Panc1 (cell line): ENCODE results near the gene AGPAT4. TPM values are rescaled to one million over a fixed set of nuclear protein-coding genes. Genes with fewer than 3 reads are reported as not detected.

Experiments used
- ATAC-seq: fragments of 200-7000 bp; cut with Tn5 transposase; 2 replicates; pipeline ENCODE4 v1.9.1; 2020; ENCODE audit warnings: mild to moderate bottlenecking, moderate library complexity
- BruUV-seq: library from RNA; stranded (reverse); fragments of 400-500 nt; replicated peaks from 2 replicates; lab custom pipeline; 2021; lab: Mats Ljungman, UMichigan
- CTCF ChIA-PET: fragments of 300-600 bp; sonication (Branson Sonifier 250); formaldehyde crosslinking; loops from one replicate; lab custom pipeline; 2022; ENCODE audit warnings: antibody characterized with exemption; lab: Charles Lee
- POLR2A ChIA-PET: fragments of 300-600 bp; sonication (Branson Sonifier 250); formaldehyde crosslinking; loops from one replicate; lab custom pipeline; 2022; ENCODE audit warnings: antibody characterized with exemption; lab: Charles Lee
- DNase-seq: peaks from one replicate; pipeline ENCODE4 v3.0.0-alpha.2; 2010; ENCODE audit warnings: low read depth, low spot score
- H3K27ac ChIP-seq: 2 replicates; pipeline ENCODE4 v1.5.1; 2011; ENCODE audit warnings: mild to moderate bottlenecking, low read length, inconsistent platforms
- H3K27me3 ChIP-seq: fragments of 200-500 bp; sonication (Bioruptor generic); 2 replicates; pipeline ENCODE4 v1.6.0; 2014; ENCODE audit warnings: low read length, inconsistent platforms; ENCODE audit not compliant: control insufficient read depth, insufficient read depth
- H3K36me3 ChIP-seq: fragments of 200-500 bp; sonication (Bioruptor generic); 2 replicates; pipeline ENCODE4 v1.5.1; 2014; ENCODE audit warnings: inconsistent platforms, mild to moderate bottlenecking, low read length, moderate library complexity; ENCODE audit not compliant: control insufficient read depth, insufficient read depth
- H3K4me1 ChIP-seq: 2 replicates; pipeline ENCODE4 v1.5.1; 2011; ENCODE audit warnings: inconsistent platforms, mild to moderate bottlenecking, low read length, moderate library complexity; ENCODE audit not compliant: control insufficient read depth, insufficient read depth
- H3K4me3 ChIP-seq, 2 experiments: 2 replicates each; pipeline ENCODE4 v1.5.1; 2011 to 2012; ENCODE audit warnings: low read depth in 2 of 2, low read length in 2 of 2, mild to moderate bottlenecking in 2 of 2, inconsistent platforms in 1 of 2, moderate library complexity in 1 of 2
- H3K9me3 ChIP-seq: fragments of 200-500 bp; sonication (Bioruptor generic); 2 replicates; pipeline ENCODE4 v1.5.1; 2014; ENCODE audit warnings: low read depth, mild to moderate bottlenecking, inconsistent platforms, low read length, moderate library complexity; ENCODE audit not compliant: control insufficient read depth, insufficient read depth
- POLR2AphosphoS5 ChIP-seq: IDR thresholded peaks from 2 replicates; pipeline ENCODE4 v1.6.1; 2012; ENCODE audit warnings: mild to moderate bottlenecking, low read depth, low read length, moderate library complexity
- REST ChIP-seq, 2 experiments: IDR thresholded peaks; 2 replicates each; pipeline ENCODE4 v1.6.1; 2011 to 2012; ENCODE audit warnings: low read depth in 2 of 2, control low read depth in 1 of 2, low read length in 1 of 2, mild to moderate bottlenecking in 1 of 2, moderate library complexity in 1 of 2; ENCODE audit not compliant: insufficient read depth in 1 of 2
- SIN3A ChIP-seq: IDR thresholded peaks from 2 replicates; pipeline ENCODE4 v1.6.1; 2012; ENCODE audit warnings: low read depth, mild to moderate bottlenecking, low read length, moderate library complexity, borderline replicate concordance; ENCODE audit not compliant: insufficient read depth
- TCF7L2 ChIP-seq: IDR thresholded peaks from 2 replicates; pipeline ENCODE4 v1.6.1; 2011; ENCODE audit warnings: mild to moderate bottlenecking, low read depth, low read length, inconsistent platforms
- in situ Hi-C: cut with HindIII; loops from 2 replicates; pipeline ENCODE4 v1.10.0; 2016; ENCODE audit warnings: low sequenced_read_pairs, low pct_unique_long_range_greater_than_20kb
- intact Hi-C: fragments of 100-400 bp; cut with micrococcal nuclease; formaldehyde crosslinking; loops from one replicate; pipeline ENCODE4 v1.10.0; 2022; ENCODE audit not compliant: unreplicated experiment
- total RNA-seq: library from RNA; stranded (reverse); gene quantifications from one replicate; pipeline ENCODE4 v1.2.1, GENCODE V29; 2021; ENCODE audit not compliant: unreplicated experiment
- TF ChIP-seq, protein P1 (sequence below): fragments of 450-650 bp; IDR thresholded peaks from 2 replicates; pipeline ENCODE4 v1.5.1; 2017; ENCODE audit warnings: mild to moderate bottlenecking

The AGPAT4 gene
- total RNA-seq, 1 experiment from 2014 or later: 12.9 TPM

DNA sequence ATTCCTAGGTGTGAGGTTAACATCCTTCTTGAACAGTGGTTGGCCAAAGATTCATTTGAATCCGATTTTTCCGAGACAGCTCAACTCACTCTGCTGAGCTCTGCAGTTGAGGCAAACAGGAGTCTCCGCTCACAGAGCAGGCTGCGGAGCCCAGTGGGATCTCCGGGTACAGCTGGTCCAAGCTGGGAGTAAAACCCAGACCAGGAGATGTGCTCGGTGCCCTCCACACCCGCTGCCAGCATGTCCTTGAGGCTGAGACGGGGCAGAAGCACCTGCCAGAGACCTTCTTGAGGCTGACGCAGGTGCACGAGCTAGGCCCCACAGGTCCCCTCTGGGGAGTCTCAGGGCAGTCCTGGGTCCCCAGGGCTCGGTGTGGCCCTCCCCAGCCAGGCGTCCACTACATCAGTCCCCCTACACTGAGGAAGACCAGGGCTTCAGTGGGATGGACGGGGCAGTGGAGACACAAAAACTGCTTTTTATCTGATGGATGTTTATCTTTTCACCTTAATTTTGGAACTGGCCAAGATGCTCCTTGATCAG, 119.0 kb downstream of the AGPAT4 start:
- no peak overlapping the region for H3K27ac ChIP-seq
- CTCF ChIA-PET: no interaction called here
- TF ChIP-seq REST (IDR thresholded peaks at IDR 0.05; ENCODE audit: insufficient read depth in 1 of 2, low read depth in 2 of 2, low read length in 1 of 2): no peak
- TF ChIP-seq, protein P1, sequence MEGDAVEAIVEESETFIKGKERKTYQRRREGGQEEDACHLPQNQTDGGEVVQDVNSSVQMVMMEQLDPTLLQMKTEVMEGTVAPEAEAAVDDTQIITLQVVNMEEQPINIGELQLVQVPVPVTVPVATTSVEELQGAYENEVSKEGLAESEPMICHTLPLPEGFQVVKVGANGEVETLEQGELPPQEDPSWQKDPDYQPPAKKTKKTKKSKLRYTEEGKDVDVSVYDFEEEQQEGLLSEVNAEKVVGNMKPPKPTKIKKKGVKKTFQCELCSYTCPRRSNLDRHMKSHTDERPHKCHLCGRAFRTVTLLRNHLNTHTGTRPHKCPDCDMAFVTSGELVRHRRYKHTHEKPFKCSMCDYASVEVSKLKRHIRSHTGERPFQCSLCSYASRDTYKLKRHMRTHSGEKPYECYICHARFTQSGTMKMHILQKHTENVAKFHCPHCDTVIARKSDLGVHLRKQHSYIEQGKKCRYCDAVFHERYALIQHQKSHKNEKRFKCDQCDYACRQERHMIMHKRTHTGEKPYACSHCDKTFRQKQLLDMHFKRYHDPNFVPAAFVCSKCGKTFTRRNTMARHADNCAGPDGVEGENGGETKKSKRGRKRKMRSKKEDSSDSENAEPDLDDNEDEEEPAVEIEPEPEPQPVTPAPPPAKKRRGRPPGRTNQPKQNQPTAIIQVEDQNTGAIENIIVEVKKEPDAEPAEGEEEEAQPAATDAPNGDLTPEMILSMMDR: no peak
- TF ChIP-seq SIN3A: no peak
- TF ChIP-seq POLR2AphosphoS5: no peak
- no peak for TF ChIP-seq TCF7L2
- no peak for ATAC-seq
- H3K4me1 ChIP-seq: no peaks in the 10 kb centered on the region
- POLR2A ChIA-PET: no interaction called here
- no peak for DNase-seq
- BruUV-seq: no TSS peak
- H3K27me3 ChIP-seq: no peaks in the 10 kb centered on the region
- in situ Hi-C loops: no loop called here
- H3K4me3 ChIP-seq: no peak overlapping the region
- intact Hi-C loops: loop anchor here (5.0 kb wide), 1 partner anchor 217 kb away; no protein-coding TSS in a partner anchor
- no peaks in the 10 kb centered on the region for H3K9me3 ChIP-seq
- H3K36me3 ChIP-seq: no peaks in the 10 kb centered on the region

- POLR2A ChIA-PET: no interaction called here
- in situ Hi-C loops (no loop called here), intact Hi-C loops (loop anchor here (5.0 kb wide), 1 partner anchor 219 kb away; no protein-coding TSS in a partner anchor)
- no peaks in the 10 kb centered on the region for H3K27me3 ChIP-seq
- no peaks in the 10 kb centered on the region for H3K4me1 ChIP-seq
- no peaks in the 10 kb centered on the region for H3K36me3 ChIP-seq
- DNase-seq (no peak), ATAC-seq (no peak)
- no peak overlapping the region for H3K4me3 ChIP-seq
- no peak for TF ChIP-seq POLR2AphosphoS5
- TF ChIP-seq, protein P1: no peak
- no peak for TF ChIP-seq REST (IDR thresholded peaks at IDR 0.05; ENCODE audit: insufficient read depth in 1 of 2, low read depth in 2 of 2, low read length in 1 of 2)
- TF ChIP-seq SIN3A: no peak
- TF ChIP-seq TCF7L2: no peak
- CTCF ChIA-PET: interaction anchor here (1.8 kb wide), 1 partner anchor 218 kb away, joined by 7 read pairs; no protein-coding TSS in a partner anchor
- H3K9me3 ChIP-seq: no peaks in the 10 kb centered on the region
- no TSS peak for BruUV-seq
- no peak overlapping the region for H3K27ac ChIP-seq
Observed at GRCh38 chr6:161153725-161154124, 120.1 kb downstream of the AGPAT4 start.
